ENCODE data around the gene KIF12.

DNA sequence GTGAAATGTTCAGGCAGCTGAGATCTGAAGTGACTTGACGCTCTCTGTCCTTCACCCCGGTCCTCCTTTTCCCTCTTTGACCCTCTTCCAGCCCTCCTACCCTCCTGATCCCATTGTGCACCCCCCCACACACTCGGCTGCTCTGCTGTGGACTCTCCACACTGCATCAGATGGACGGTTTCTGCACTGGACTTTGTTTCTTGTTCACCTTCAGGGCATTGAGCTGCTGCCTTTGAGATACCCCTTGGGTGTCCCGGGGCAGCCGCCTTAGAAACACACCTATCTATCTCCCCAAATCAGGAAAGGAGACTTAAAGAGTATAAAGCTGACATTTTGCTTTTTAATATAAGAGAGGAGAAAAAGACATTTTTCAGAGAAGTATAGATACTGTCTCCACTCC, 48.4 kb downstream of the KIF12 start:
- TF ChIP-seq, protein P1, sequence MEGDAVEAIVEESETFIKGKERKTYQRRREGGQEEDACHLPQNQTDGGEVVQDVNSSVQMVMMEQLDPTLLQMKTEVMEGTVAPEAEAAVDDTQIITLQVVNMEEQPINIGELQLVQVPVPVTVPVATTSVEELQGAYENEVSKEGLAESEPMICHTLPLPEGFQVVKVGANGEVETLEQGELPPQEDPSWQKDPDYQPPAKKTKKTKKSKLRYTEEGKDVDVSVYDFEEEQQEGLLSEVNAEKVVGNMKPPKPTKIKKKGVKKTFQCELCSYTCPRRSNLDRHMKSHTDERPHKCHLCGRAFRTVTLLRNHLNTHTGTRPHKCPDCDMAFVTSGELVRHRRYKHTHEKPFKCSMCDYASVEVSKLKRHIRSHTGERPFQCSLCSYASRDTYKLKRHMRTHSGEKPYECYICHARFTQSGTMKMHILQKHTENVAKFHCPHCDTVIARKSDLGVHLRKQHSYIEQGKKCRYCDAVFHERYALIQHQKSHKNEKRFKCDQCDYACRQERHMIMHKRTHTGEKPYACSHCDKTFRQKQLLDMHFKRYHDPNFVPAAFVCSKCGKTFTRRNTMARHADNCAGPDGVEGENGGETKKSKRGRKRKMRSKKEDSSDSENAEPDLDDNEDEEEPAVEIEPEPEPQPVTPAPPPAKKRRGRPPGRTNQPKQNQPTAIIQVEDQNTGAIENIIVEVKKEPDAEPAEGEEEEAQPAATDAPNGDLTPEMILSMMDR (IDR thresholded peaks at IDR 0.05): no peak
- TF ChIP-seq POLR2A (IDR thresholded peaks at IDR 0.05): no peak
